Esophagus muscularis mucosa (tissue), 4 donors: Measurements from ENCODE around the gene SPTSSB. TPM values are rescaled to one million over a fixed set of nuclear protein-coding genes. Genes with fewer than 3 reads are reported as not detected.

Experiments
- DNase-seq: peaks from one replicate; pipeline ENCODE4 v3.0.0-alpha.2; 2017; ENCODE audit errors: extremely low spot score
- H3K27ac ChIP-seq, 4 donors: fragments of 200-600 bp; sonication (generic); replicated peaks in 1 of 4; 1 replicate in 3 of 4; 2 replicates in 1 of 4; pipeline ENCODE4 v1.5.1; 2016 to 2019; ENCODE audit warnings: mild to moderate bottlenecking in 1 of 4
- H3K27me3 ChIP-seq, 4 donors: fragments of 200-600 bp; sonication (generic); one replicate each; pipeline versions ENCODE4 v1.5.1 to v1.6.0; 2016 to 2019
- H3K36me3 ChIP-seq, 4 donors: fragments of 200-600 bp; sonication (generic); one replicate each; pipeline ENCODE4 v1.5.1; 2016 to 2019
- H3K4me1 ChIP-seq, 4 donors: fragments of 200-600 bp; sonication (generic); one replicate each; pipeline ENCODE4 v1.5.1; 2016 to 2019
- H3K4me3 ChIP-seq, 4 donors: fragments of 200-600 bp; sonication (generic); 1 replicate in 2 of 4; 2 replicates in 2 of 4; pipeline ENCODE4 v1.5.1; 2016 to 2019; ENCODE audit warnings: mild to moderate bottlenecking in 4 of 4, moderate library complexity in 1 of 4
- H3K9me3 ChIP-seq, 4 donors: fragments of 200-600 bp; sonication (generic); 1 replicate in 3 of 4; 2 replicates in 1 of 4; pipeline ENCODE4 v1.5.1; 2016 to 2019
- CTCF ChIP-seq, 3 experiments: fragments of 200-600 bp in 2 of 3; fragments of 450-650 bp in 1 of 3; sonication (generic) in 2 of 3; IDR thresholded peaks; one replicate each; pipeline ENCODE4 v1.5.1; 2017 to 2019; ENCODE audit warnings: antibody characterized with exemption in 3 of 3, mild to moderate bottlenecking in 2 of 3, moderate library complexity in 1 of 3
- EP300 ChIP-seq: sonication (generic); formaldehyde crosslinking; IDR thresholded peaks from one replicate; pipeline ENCODE4 v1.6.1; 2017; ENCODE audit warnings: antibody characterized with exemption
- POLR2A ChIP-seq: fragments of 450-650 bp; IDR thresholded peaks from one replicate; pipeline ENCODE4 v1.6.1; 2017; ENCODE audit warnings: antibody characterized with exemption, moderate library complexity, mild to moderate bottlenecking, low read depth
- POLR2AphosphoS5 ChIP-seq, 2 donors: sonication (generic); formaldehyde crosslinking; IDR thresholded peaks; one replicate each; pipeline ENCODE4 v1.6.1; 2017; ENCODE audit warnings: antibody characterized with exemption in 2 of 2
- WGBS: methylation state at CpG from one replicate; pipeline ENCODE4 v1.1.5; 2018; 5-methylcytosine and 5-hydroxymethylcytosine counted together
- intact Hi-C: fragments of 100-400 bp; cut with DNase I; formaldehyde crosslinking; loops from one replicate; pipeline ENCODE4 v1.15.1; 2023
- total RNA-seq, 4 donors: library from RNA; depleted of rRNA; stranded (reverse); fragments of >200 nt; gene quantifications; one replicate each; pipeline versions ENCODE4 v1.1.0 to v1.2.1, GENCODE V29; 2016

The SPTSSB gene
- total RNA-seq, 4 donors from 2014 or later: 0.13 TPM; not detected in 3

- H3K4me1 ChIP-seq: peaks cover 3 to 13% (median 8%) of the 10 kb centered on the region in 4 donors
- WGBS: 35% methylated on average over 3 of the region's 3 CpGs
- H3K27ac ChIP-seq: no peak overlapping the region
- no peak for DNase-seq
- H3K27me3 ChIP-seq: no peaks in the 10 kb centered on the region
- TF ChIP-seq POLR2AphosphoS5 (IDR thresholded peaks at IDR 0.05) (no peak), CTCF (IDR thresholded peaks at IDR 0.05) (peak in 2 of 3 experiments; percentile 9 to 34)
- no peaks in the 10 kb centered on the region for H3K9me3 ChIP-seq
- intact Hi-C loops: no loop called here
- H3K36me3 ChIP-seq: no peaks in the 10 kb centered on the region
- no peak overlapping the region for H3K4me3 ChIP-seq
Measured at GRCh38 chr3:161409069-161409468, 37.8 kb upstream of the SPTSSB start.

GRCh38 chr3:161406594-161407555, 35.6 kb upstream of the SPTSSB start:
- Histone ChIP-seq H3K27ac (no peak overlapping the region), H3K27me3 (no peaks in the 10 kb centered on the region), H3K36me3 (no peaks in the 10 kb centered on the region), H3K4me3 (no peak overlapping the region), H3K4me1 (no peaks in the 10 kb centered on the region), H3K9me3 (no peaks in the 10 kb centered on the region)
- TF ChIP-seq POLR2A (no peak), CTCF (IDR thresholded peaks at IDR 0.05) (no peak), POLR2AphosphoS5 (IDR thresholded peaks at IDR 0.05) (no peak)
- DNase-seq: no peak
- 53% methylated on average over 1 of the region's 1 CpG for WGBS
- intact Hi-C loops: no loop called here

GRCh38 chr3:161405836-161406235, 34.5 kb upstream of the SPTSSB start:
- TF ChIP-seq POLR2A (no peak), CTCF (IDR thresholded peaks at IDR 0.05) (no peak), POLR2AphosphoS5 (IDR thresholded peaks at IDR 0.05) (no peak), EP300 (no peak)
- no peaks in the 10 kb centered on the region for H3K27me3 ChIP-seq
- no peaks in the 10 kb centered on the region for H3K4me1 ChIP-seq
- no peak for DNase-seq
- no peaks in the 10 kb centered on the region for H3K36me3 ChIP-seq
- WGBS: 86% methylated on average over 4 of the region's 4 CpGs
- no peak overlapping the region for H3K27ac ChIP-seq
- intact Hi-C loops: no loop called here
- H3K4me3 ChIP-seq: no peak overlapping the region
- no peaks in the 10 kb centered on the region for H3K9me3 ChIP-seq

GRCh38 chr3:161405087-161405486, 33.8 kb upstream of the SPTSSB start:
- H3K4me3 ChIP-seq: no peak overlapping the region
- no peaks in the 10 kb centered on the region for H3K4me1 ChIP-seq
- no peaks in the 10 kb centered on the region for H3K36me3 ChIP-seq
- H3K27me3 ChIP-seq: no peaks in the 10 kb centered on the region
- WGBS: 100% methylated on average over 1 of the region's 1 CpG
- H3K27ac ChIP-seq: no peak overlapping the region
- DNase-seq: no peak
- TF ChIP-seq POLR2AphosphoS5 (IDR thresholded peaks at IDR 0.05) (no peak), EP300 (no peak), POLR2A (no peak)
- intact Hi-C loops: no loop called here
- H3K9me3 ChIP-seq: no peaks in the 10 kb centered on the region

GRCh38 chr3:161403251-161403650, 31.9 kb upstream of the SPTSSB start:
- no peaks in the 10 kb centered on the region for H3K4me1 ChIP-seq
- H3K27me3 ChIP-seq: no peaks in the 10 kb centered on the region
- H3K9me3 ChIP-seq: peaks cover 0 to 4% (median 0%) of the 10 kb centered on the region in 4 donors
- no peak overlapping the region for H3K27ac ChIP-seq
- H3K36me3 ChIP-seq: no peaks in the 10 kb centered on the region
- no peak for DNase-seq
- no peak overlapping the region for H3K4me3 ChIP-seq
- TF ChIP-seq POLR2AphosphoS5 (IDR thresholded peaks at IDR 0.05) (no peak), CTCF (IDR thresholded peaks at IDR 0.05) (no peak), POLR2A (no peak), EP300 (no peak)
- intact Hi-C loops: no loop called here
